OCI-LY1 (cell line): Measurements from ENCODE around the gene ANKRD27.

Experiments used
- H2AFZ ChIP-seq: fragments of 200-600 bp; sonication (generic), shearing (Covaris generic); 2 replicates; pipeline ENCODE4 v1.6.0; 2014; ENCODE audit warnings: antibody characterized with exemption, mild to moderate bottlenecking, low read length
- H3F3A ChIP-seq: fragments of 200-600 bp; sonication (generic), shearing (Covaris generic); 2 replicates; pipeline ENCODE4 v1.6.0; 2014; ENCODE audit warnings: mild to moderate bottlenecking, antibody characterized with exemption, low read length, moderate library complexity; ENCODE audit not compliant: insufficient read depth
- H3K27ac ChIP-seq: fragments of 200-600 bp; sonication (generic); 2 replicates; pipeline ENCODE4 v1.5.1; 2014; ENCODE audit warnings: low read length, mixed run types, mild to moderate bottlenecking, low read depth; ENCODE audit not compliant: poor library complexity, severe bottlenecking
- H3K27me3 ChIP-seq: fragments of 200-600 bp; sonication (generic); 2 replicates; pipeline ENCODE4 v1.6.0; 2014; ENCODE audit warnings: antibody characterized with exemption, mild to moderate bottlenecking, low read length, moderate library complexity; ENCODE audit not compliant: insufficient read depth
- H3K36me3 ChIP-seq: fragments of 200-600 bp; sonication (generic); 2 replicates; pipeline ENCODE4 v1.6.1; 2014; ENCODE audit warnings: mild to moderate bottlenecking, antibody characterized with exemption, low read length, moderate library complexity, mixed read lengths; ENCODE audit not compliant: insufficient read depth
- H3K4me1 ChIP-seq: fragments of 200-600 bp; sonication (generic); 2 replicates; pipeline ENCODE4 v1.5.1; 2014; ENCODE audit warnings: mild to moderate bottlenecking, low read length, moderate library complexity; ENCODE audit not compliant: insufficient read depth, severe bottlenecking
- H3K4me2 ChIP-seq: fragments of 200-600 bp; sonication (generic), shearing (Covaris generic); 2 replicates; pipeline ENCODE4 v1.6.1; 2014; ENCODE audit warnings: low read length
- H3K4me3 ChIP-seq: fragments of 200-600 bp; sonication (generic); 2 replicates; pipeline ENCODE4 v1.5.1; 2014; ENCODE audit warnings: low read length, low read depth, mild to moderate bottlenecking, mixed read lengths; ENCODE audit not compliant: poor library complexity, severe bottlenecking
- H3K79me2 ChIP-seq: fragments of 200-600 bp; shearing (Covaris generic); 2 replicates; pipeline ENCODE4 v1.6.1; 2016; ENCODE audit warnings: mixed run types, low read length, mixed read lengths; ENCODE audit not compliant: insufficient read depth
- H3K9ac ChIP-seq: fragments of 200-600 bp; sonication (generic), shearing (Covaris generic); 2 replicates; pipeline ENCODE4 v1.6.1; 2014; ENCODE audit warnings: mild to moderate bottlenecking, low read length, mixed read lengths
- H3K9me2 ChIP-seq: fragments of 200-600 bp; sonication (generic), shearing (Covaris generic); 2 replicates; pipeline ENCODE4 v1.6.1; 2014; ENCODE audit warnings: low read depth, mild to moderate bottlenecking, low read length, mixed read lengths
- H3K9me3 ChIP-seq: fragments of 200-600 bp; shearing (Covaris generic); 2 replicates; pipeline ENCODE4 v1.6.1; 2014; ENCODE audit warnings: low read length, mixed read lengths
- H4K20me1 ChIP-seq: fragments of 200-600 bp; sonication (generic), shearing (Covaris generic); 2 replicates; pipeline ENCODE4 v1.6.0; 2016; ENCODE audit warnings: mild to moderate bottlenecking, low read length; ENCODE audit not compliant: insufficient read depth
- EZH2 ChIP-seq: fragments of 200-600 bp; sonication (generic), shearing (Covaris generic); IDR thresholded peaks from 2 replicates; pipeline ENCODE4 v1.8.0; 2017; ENCODE audit warnings: borderline replicate concordance, mixed run types, mild to moderate bottlenecking, antibody characterized with exemption, low read length, moderate library complexity, mixed read lengths
- TF ChIP-seq, protein P1 (sequence below): fragments of 200-600 bp; sonication (generic), shearing (Covaris generic); IDR thresholded peaks from 2 replicates; pipeline ENCODE4 v1.5.1; 2017; ENCODE audit warnings: mild to moderate bottlenecking, antibody characterized with exemption, low read length, moderate library complexity, mixed read lengths

The ANKRD27 gene

DNA sequence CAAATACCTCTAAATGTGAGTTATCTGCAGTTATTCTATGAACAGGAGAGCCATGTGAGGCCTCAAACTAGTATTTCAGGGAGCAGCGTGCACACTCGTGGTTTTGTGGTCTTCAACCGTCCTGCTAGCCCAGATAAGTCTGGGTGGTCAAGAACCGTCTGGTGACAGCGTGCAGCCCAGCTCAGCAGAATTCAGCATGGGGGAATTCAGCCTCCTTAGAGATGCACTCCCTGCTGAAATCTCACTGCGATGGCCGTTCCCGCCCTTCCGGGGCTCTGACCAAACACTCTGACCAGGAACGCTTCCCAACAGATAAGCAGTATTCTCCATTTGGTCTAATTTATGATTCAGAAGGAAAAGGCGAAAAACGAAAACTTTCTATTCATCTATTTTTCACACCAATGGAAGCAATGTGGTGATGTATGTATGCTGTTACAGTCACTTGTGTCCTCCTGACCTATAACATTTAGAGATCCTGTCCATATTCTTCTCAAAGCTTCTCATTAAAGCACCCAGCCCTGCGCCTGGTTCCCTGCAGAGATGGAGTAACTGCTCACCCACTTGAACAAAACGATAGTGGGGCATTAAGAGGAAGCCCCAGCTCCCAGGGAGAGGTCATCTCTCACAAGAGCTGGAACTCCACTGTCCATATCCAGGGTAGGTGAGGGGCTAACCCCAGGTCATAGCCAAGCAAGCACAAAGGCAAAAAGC is 2.9 kb downstream of the ANKRD27 start:
- no peak overlapping the region for H3K27ac ChIP-seq
- no peaks in the 10 kb centered on the region for H3K27me3 ChIP-seq
- H3F3A ChIP-seq, result no peaks in the 10 kb centered on the region
- H3K9me3 ChIP-seq, result no peaks in the 10 kb centered on the region
- peaks cover 25% of the 10 kb centered on the region for H3K4me1 ChIP-seq
- no peak overlapping the region for H3K4me3 ChIP-seq
- TF ChIP-seq, protein P1, sequence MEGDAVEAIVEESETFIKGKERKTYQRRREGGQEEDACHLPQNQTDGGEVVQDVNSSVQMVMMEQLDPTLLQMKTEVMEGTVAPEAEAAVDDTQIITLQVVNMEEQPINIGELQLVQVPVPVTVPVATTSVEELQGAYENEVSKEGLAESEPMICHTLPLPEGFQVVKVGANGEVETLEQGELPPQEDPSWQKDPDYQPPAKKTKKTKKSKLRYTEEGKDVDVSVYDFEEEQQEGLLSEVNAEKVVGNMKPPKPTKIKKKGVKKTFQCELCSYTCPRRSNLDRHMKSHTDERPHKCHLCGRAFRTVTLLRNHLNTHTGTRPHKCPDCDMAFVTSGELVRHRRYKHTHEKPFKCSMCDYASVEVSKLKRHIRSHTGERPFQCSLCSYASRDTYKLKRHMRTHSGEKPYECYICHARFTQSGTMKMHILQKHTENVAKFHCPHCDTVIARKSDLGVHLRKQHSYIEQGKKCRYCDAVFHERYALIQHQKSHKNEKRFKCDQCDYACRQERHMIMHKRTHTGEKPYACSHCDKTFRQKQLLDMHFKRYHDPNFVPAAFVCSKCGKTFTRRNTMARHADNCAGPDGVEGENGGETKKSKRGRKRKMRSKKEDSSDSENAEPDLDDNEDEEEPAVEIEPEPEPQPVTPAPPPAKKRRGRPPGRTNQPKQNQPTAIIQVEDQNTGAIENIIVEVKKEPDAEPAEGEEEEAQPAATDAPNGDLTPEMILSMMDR, result no peak
- TF ChIP-seq EZH2, result no peak
- H3K9me2 ChIP-seq, result no peaks in the 10 kb centered on the region
- peaks cover 7% of the 10 kb centered on the region for H3K36me3 ChIP-seq
- H3K79me2 ChIP-seq, result peaks cover 54% of the 10 kb centered on the region
- H2AFZ ChIP-seq, result no peak overlapping the region
- no peak overlapping the region; the same call in 1 of the 2 replicates for H3K9ac ChIP-seq
- H4K20me1 ChIP-seq, result no peaks in the 10 kb centered on the region
- peak overlapping the region; percentile 25; the same call in 1 of the 2 replicates for H3K4me2 ChIP-seq

DNA sequence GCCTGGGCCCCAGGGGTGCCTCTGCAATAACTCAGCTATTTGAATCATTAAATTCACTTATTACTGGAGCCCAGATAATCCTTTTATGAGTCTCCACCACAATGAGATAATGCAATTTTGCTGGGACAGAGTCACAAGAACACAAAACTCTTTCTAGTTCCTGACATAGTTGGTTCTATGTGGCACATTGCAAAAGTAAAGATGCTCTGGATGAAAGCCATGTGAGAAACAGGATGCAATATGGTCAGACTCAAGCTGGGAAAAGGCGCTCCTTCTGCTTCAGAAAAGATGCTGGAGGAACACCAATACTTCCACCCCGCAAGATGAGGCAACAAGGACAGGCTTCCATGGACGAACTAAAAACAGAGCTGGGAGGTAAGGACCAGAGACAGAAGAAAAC is 5.7 kb downstream of the ANKRD27 start:
- Histone ChIP-seq H3K9ac (no peak overlapping the region), H3K4me1 (peaks cover 25% of the 10 kb centered on the region), H3K79me2 (peaks cover 67% of the 10 kb centered on the region), H4K20me1 (no peaks in the 10 kb centered on the region), H3K36me3 (peaks cover 19% of the 10 kb centered on the region), H3F3A (no peaks in the 10 kb centered on the region), H3K4me2 (no peak overlapping the region), H3K9me2 (no peaks in the 10 kb centered on the region), H3K4me3 (no peak overlapping the region), H3K27me3 (no peaks in the 10 kb centered on the region), H3K9me3 (no peaks in the 10 kb centered on the region), H2AFZ (no peak overlapping the region), H3K27ac (no peak overlapping the region)
- TF ChIP-seq, protein P1, result no peak
- no peak for TF ChIP-seq EZH2

DNA sequence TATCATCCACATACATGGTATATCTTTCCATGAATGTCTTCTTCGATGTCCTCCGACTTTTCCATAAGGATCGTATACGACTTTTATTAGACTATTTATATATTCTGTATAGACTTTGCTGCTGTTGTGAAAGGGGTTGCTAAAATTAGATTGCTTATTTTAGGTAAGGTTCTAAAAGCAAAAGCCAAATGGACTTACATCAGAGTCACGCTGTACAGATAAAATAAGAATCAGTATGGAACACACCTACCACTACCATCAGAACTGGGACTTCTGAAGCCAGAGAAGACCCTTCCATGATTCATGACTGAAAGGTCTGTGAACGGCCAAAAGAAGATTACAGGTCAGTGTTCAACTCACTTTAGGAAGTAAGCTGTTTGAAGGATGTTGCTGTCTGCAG is 8.9 kb downstream of the ANKRD27 start:
- no peak overlapping the region for H3K4me3 ChIP-seq

More for the DNA sequence above, 8.9 kb downstream of the ANKRD27 start:
- Histone ChIP-seq H3K79me2 (peaks cover 49% of the 10 kb centered on the region), H3K4me2 (no peak overlapping the region), H3K36me3 (peaks cover 19% of the 10 kb centered on the region), H3F3A (no peaks in the 10 kb centered on the region), H3K27me3 (no peaks in the 10 kb centered on the region), H3K9me2 (no peaks in the 10 kb centered on the region), H3K27ac (no peak overlapping the region), H4K20me1 (no peaks in the 10 kb centered on the region), H3K9ac (no peak overlapping the region), H3K9me3 (no peaks in the 10 kb centered on the region), H2AFZ (no peak overlapping the region), H3K4me1 (no peaks in the 10 kb centered on the region)
- TF ChIP-seq, protein P1, result no peak
- TF ChIP-seq EZH2, result no peak
